NCI-H2029 treated with DMSO at 0.1 percent for 48 hours (cell line): ENCODE results near the gene PBXIP1.
"Not testable (repeated sequence)": the region's sequence is repeated elsewhere in the genome, so short reads cannot be mapped to it uniquely, and the experiment has no call there.

ENCODE experiments used
- DNase-seq: peaks from one replicate; lab custom pipeline; 2025; lab: John Stamatoyannopoulos, UW

Gene PBXIP1

GRCh38 chr1:154936555-154937084 is 19.3 kb downstream of the PBXIP1 start, which contains the start of gene PMVK:
TSS of gene PMVK (minus strand) at chr1:154936719. CDS start at chr1:154936685, 34 bp downstream.
- DNase-seq, result peak; percentile 93

DNA sequence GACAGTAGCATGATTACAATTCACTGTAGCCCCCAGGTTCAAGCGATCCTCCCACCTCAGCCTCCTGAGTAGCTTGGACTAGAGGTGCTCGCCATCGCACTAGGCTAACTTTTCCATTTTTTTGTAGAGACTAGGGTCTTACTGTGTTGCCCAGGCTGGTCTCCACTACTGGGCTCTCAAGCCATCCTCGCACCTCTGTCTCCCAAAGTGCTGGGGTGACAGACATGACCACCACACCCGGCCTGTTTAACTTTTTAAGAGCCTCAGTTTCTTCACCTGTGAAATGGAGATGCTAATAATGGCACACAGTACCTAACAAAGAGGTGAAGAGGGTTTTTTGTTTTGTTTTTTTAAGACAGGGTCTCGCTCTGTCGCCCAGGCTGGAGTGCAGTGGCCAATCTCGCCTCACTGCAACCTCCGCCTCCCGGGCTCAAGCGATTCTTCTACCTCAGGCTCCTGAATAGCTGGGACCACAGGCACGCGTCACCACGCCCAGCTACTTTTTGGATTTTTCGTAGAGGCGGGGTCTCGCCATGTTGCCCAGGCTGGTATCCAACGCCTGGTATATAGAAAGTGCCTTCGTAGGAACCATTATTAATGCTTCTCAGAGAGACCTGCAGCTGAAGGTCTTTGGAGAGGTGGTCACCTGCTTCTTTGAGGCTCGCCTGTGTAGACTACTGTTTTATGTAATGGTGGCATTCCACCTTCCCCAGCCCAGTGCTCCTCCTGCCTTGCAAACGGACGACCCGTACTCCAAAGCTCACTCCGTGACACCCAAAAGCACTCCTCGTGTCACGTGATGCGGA is 19.9 kb downstream of the PBXIP1 start:
- DNase-seq, result no peak

DNA sequence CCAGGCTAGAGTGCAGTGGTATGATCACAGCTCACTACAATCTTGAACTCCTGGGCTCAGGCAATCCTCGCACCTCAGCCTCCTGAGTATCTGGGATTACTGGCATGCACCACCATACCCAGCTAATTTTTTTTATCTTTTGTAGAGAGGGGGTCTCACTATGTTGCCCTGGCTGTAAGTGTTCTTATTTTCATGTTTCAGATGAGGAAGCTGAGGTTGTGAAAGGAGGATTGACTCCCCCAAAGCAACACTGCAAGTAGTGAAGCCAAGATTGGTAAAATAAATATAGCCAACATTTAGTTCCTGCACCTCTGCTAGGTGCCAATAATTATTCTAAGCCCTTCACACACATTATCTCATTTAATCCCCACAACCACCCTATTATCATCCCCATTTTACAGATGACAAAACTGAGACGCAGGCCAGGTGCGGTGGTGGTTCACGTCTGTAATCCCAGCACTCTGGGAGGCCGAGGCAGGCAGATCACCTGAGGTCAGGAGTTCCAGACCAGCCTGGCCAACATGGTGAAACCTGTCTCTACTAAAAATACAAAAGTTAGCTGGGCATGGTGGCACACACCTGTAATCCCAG is 21.4 kb downstream of the PBXIP1 start:
- no peak for DNase-seq

DNA sequence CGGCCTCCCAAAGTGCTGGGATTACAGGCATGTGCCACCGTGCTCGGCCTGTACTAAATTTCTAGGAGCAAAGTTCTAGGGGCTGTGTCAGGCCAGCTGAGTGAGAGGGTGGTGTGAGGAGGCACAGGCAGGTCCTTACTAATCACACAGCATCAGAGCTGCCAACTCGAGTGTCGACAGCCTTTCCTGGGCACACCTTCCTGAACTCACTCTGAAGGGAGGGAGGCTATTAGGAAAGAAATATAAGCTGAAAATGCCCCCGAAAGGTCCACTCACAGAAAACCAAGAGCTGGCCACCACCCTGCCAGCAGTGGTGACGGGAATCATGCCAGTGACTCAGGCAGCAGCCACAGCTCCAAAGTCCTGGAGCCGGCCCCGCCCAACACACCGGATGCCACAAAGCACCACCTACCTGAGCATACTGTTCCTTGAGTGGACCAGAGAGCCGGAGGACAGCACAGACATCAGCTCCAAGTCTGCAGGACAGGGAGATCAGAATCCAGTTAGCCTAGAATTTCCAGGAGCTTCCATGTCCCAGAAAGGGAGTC is 23.9 kb downstream of the PBXIP1 start:
- no peak for DNase-seq

DNA sequence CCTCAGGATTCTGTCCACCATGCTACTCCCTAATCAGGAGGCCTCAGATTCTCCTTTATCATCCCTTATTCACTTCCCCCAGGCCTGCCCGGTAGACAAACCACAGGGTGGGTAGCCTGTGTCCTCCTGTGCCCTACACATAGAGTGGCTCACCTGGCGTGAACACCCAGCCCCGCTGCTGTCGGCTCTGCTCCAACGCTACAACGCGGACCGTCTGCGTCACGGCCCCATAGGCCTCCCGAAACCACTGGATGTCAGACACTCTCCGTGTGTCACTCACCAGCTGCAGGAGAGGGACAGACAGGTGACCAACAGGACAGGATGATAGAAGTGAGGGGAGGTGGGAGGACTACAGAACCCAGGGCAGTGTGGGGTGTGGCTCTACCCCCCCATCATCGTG is 29.7 kb downstream of the PBXIP1 start:
- no peak for DNase-seq

- no peak for DNase-seq
Observed at GRCh38 chr1:154925335-154926170, 30.3 kb downstream of the PBXIP1 start.

DNA sequence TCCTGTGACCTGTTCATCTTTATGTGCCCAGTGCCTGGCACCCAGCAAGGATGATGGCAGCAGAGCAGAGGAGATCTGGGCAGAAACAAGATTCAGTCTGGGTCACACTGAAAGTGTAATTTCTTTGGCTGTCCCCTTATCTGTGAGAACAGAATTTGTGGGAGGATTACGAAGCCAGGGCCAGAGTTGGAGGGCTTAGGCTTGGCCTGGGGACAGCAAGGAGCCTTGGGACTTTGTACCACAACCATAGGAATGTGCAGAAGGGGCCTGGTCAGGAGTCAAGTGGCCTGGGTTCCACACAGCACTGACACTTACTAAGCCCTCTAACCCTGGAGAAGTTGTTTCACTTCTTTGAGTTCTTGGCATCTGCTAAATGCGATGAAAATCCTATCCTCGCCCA is 32.2 kb downstream of the PBXIP1 start:
- no peak for DNase-seq

GRCh38 chr1:154913273-154913672 is 42.6 kb downstream of the PBXIP1 start:
- DNase-seq, result no peak

- DNase-seq, result no peak
Observed at GRCh38 chr1:154912755-154913154, 43.1 kb downstream of the PBXIP1 start.

DNA sequence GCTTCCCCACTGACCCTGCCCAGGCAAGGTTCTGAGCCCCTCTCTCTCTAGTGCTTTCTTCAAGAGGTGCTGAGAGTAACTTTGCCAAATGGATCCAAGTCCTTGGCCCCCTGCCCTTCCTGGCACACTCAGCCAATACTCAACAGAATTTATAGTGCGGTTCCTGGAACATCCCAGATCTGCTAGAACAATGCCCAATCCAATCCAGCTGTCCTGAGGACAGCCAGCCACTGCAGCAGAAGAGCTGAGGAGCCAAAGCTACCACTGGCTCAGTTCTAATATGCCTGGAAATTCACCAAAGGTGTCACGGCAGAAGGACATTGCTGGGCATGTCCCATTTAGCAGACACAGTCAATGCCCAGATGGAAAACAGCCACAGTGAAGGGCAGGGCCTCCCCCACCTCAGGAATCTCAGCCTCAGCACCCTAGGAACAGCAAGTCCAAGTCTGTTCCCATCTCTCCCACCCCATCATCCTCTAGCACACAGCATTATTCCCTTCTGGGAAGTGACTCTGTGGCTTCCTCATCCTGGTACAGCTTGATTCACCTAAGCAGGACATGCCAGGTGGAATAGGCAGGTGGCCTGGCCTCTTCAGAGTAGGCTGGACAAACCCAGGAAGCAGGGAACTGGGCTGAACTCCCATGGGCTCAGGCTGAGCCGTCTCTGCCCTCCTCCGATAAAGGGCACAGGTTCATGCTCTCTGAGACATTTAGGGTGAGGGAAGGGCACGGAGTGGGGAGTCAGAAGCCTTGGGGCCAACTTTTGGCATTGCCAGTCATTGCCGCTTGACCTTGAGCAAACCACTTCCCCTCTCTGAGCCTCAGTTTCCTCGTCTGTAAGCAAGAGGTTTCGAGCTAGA is 44.0 kb downstream of the PBXIP1 start:
- DNase-seq, result no peak

- DNase-seq, result no peak
Observed at GRCh38 chr1:154910851-154911250, 45.0 kb downstream of the PBXIP1 start.

GRCh38 chr1:154908937-154909336 is 47.0 kb downstream of the PBXIP1 start:
- no peak for DNase-seq

DNA sequence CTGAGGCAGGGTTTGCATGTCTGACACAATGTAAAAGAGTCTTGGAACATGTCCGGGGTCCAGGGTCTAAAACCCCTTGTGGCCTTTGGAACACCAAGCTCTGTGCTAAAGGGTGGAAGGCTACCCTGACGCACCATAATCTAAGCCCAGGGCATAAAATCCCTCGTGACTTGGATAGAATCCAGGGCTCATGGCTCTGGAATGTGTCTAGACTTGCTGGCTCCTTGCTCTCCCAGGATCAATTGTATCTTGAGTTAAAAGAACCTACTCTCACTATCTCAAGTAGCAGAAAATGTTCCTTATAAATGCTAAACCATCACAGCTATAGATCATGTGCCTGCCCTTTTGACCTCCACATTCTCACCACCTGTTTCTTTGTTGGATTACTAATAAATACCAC is 47.8 kb downstream of the PBXIP1 start:
- not testable (repeated sequence) for DNase-seq

DNA sequence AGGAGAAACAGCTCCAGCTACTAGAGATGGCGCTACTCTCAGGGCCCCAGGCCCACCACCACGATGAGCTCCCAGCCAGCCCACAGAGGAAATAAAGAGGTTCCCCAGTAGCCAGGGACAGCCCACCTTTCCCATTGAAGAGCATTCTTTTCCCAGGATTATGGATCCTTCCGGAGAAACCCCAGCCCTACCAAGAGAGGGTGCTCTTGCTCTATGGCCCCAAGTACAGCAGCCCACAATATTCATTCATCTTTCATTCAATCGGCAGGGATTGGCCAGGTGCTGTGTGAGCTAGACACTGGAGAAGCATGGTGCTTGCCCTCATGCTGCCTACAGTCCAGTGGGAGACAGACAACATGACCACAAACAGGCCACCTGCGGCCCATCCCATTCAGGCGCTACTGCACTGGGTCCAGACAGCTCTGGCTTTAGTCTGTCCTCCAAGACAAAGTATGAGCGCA is 49.2 kb downstream of the PBXIP1 start:
- no peak for DNase-seq

GRCh38 chr1:154902938-154903566 is 52.8 kb downstream of the PBXIP1 start:
- DNase-seq, result no peak

- no peak for DNase-seq
Observed at GRCh38 chr1:154901591-154901990, 54.3 kb downstream of the PBXIP1 start.

GRCh38 chr1:154899041-154899440 is 56.9 kb downstream of the PBXIP1 start:
- DNase-seq, result no peak

DNA sequence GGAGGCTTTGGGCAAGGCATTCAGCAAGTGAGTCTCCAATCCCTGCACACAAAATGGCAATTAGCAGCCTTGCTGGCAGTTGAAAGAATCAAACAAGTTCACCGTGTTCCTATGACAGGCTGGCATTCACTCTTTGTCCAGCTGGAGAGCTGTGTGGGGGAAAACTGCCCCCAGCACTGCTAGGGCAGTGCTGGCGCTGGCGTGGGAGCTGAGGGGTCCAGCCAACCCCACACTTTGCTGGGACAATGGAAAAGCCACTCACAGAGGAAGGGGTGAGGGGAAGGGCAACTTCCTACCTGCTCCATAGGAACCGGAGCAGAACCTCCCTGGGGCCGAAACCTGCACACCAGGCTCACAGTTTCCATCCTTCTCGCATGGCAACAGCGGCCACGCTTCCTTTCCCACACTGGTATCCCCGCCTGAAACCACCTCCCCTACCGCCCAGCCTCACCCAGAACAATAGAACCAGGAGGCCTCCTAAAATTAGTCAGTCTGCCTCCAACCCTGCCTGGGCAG is 59.1 kb downstream of the PBXIP1 start:
- DNase-seq, result no peak

DNA sequence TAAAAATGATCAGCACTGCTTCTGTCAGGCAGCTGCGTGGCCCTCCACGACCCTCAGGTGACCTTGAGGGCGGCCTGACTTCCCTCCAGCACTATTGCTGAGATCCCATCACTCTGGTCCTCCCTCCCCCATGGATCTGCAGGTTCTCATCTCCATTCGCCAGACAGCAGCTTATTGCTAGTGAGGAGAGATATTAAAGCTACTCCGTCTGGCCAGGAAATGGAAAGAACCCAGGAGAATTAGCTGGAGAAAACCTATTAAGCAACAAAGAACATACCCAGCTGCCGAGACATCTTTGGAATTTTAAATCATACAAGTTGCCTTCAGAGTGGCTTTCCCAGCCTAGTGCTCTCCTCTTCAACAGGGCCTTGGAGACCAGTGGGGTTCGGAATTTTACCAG is 60.1 kb downstream of the PBXIP1 start:
- no peak for DNase-seq
